Duodenal mucosa (tissue), 2 donors: ENCODE measurements around the gene ITGB3.

Experiments
- H3K27ac ChIP-seq: one replicate; pipeline ENCODE4 v1.7.0; 2013; ENCODE audit warnings: low read depth, low read length
- H3K27me3 ChIP-seq, 2 donors: one replicate each; pipeline ENCODE4 v1.7.0; 2013; ENCODE audit warnings: low read length in 2 of 2, control low read depth in 1 of 2; ENCODE audit not compliant: insufficient read depth in 2 of 2, control insufficient read depth in 1 of 2
- H3K36me3 ChIP-seq, 2 donors: one replicate each; pipeline ENCODE4 v1.7.0; 2013; ENCODE audit warnings: low read length in 2 of 2, control low read depth in 1 of 2; ENCODE audit not compliant: insufficient read depth in 2 of 2, control insufficient read depth in 1 of 2
- H3K4me1 ChIP-seq, 2 donors: one replicate each; pipeline ENCODE4 v1.7.0; 2013; ENCODE audit warnings: low read length in 2 of 2, control low read depth in 1 of 2; ENCODE audit not compliant: insufficient read depth in 2 of 2, control insufficient read depth in 1 of 2
- H3K4me3 ChIP-seq, 2 donors: one replicate each; pipeline ENCODE4 v1.7.0; 2013; ENCODE audit warnings: low read length in 2 of 2, low read depth in 1 of 2
- H3K9ac ChIP-seq, 2 donors: one replicate each; pipeline ENCODE4 v1.7.0; 2013; ENCODE audit warnings: low read length in 2 of 2, low read depth in 1 of 2
- H3K9me3 ChIP-seq, 2 donors: one replicate each; pipeline ENCODE4 v1.7.0; 2013; ENCODE audit warnings: low read length in 2 of 2, control low read depth in 1 of 2; ENCODE audit not compliant: control insufficient read depth in 1 of 2

Gene ITGB3

DNA sequence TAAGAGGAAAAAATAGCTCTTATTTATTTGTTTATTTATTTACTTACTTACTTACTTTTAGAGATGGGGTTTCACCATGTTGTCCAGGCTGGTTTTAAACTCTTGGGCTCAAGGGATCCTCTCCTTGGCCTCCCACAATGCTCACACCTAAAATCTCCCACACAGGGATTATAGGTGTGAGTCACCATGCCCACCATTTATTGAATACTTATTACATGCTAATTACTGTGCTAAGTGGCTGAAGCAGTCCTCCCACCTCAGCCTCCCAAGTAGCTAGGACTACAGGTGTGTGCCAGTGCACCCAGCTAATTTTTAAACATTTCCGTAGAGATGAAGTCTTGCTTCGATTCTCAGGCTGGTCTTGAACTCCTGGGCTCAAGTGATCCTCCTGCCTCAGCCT lies 11.0 kb upstream of the ITGB3 start:
- H3K27ac ChIP-seq: no peak overlapping the region
- peaks cover 11 to 12% of the 10 kb centered on the region in 2 donors for H3K4me1 ChIP-seq
- H3K36me3 ChIP-seq: no peaks in the 10 kb centered on the region
- no peak overlapping the region for H3K9ac ChIP-seq
- H3K9me3 ChIP-seq: no peaks in the 10 kb centered on the region
- no peaks in the 10 kb centered on the region for H3K27me3 ChIP-seq
- H3K4me3 ChIP-seq: no peak overlapping the region

DNA sequence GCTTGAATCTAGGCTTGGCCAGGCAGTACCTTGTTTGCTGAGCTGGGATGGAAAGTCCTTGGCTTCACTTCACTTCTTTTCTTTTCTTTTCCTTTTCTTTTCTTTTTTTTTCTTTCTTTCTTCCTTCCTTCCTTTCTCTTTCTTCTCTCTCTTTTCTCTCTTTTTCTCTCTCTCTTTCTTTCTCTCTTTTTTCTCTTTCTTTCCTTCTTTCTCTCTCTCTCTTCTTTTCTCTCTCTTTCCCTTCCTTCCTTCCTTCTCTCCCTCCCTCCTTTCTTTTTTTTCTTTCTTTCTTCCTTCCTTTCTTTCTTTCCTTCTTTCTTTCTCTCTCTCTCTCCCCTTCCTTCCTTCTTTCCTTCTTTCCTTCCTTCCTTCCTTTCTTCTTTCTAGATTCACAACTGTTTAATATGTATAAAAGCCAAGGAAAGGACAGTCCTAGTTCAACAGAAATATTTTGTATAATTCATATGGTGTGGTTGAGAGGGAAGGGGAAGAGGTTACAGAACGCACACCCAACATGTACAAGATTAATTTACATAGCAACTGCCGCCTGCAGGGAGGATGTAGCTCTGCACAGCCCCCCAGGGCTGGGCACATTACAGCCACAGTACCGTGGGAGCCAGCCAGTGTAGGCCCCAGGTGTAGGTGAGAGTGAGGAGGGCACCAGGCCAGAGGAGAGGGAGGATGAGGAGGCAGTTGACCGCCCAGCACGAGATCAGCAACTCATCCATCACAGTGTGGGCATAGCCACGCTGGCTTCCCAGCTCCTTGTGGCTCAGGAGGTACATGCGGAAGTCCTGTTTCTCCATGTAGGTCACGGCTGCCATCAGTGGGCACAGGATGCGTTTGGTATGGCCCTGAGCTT lies 9.7 kb upstream of the ITGB3 start:
- H3K27ac ChIP-seq: no peak overlapping the region
- peaks cover 11 to 12% of the 10 kb centered on the region in 2 donors for H3K4me1 ChIP-seq
- H3K36me3 ChIP-seq: no peaks in the 10 kb centered on the region
- H3K27me3 ChIP-seq: no peaks in the 10 kb centered on the region
- no peak overlapping the region for H3K4me3 ChIP-seq
- H3K9ac ChIP-seq: no peak overlapping the region
- no peaks in the 10 kb centered on the region for H3K9me3 ChIP-seq

DNA sequence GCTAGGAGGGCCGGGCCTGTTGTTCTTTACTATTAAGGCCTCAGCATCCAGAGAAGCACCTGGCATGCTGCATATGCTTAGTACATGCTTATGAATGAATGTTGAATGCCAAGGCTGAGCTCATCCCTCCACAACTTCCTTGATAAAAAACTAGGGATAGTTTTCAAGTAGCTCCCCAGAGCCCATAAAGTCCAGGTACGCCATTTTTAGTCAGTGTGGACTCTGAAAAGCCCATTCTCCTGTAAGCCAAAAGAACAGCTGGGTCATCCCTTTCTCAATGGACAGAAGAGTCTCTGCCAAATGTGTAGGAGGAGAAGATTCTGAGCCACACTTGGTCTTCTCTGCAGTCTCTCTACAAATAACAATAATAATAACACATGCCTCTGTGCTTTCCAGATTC lies 8.9 kb upstream of the ITGB3 start:
- H3K36me3 ChIP-seq: no peaks in the 10 kb centered on the region
- H3K4me3 ChIP-seq: no peak overlapping the region
- no peaks in the 10 kb centered on the region for H3K9me3 ChIP-seq
- no peaks in the 10 kb centered on the region for H3K27me3 ChIP-seq
- H3K4me1 ChIP-seq: peaks cover 9% of the 10 kb centered on the region in 2 donors
- no peak overlapping the region for H3K9ac ChIP-seq
- no peak overlapping the region for H3K27ac ChIP-seq

DNA sequence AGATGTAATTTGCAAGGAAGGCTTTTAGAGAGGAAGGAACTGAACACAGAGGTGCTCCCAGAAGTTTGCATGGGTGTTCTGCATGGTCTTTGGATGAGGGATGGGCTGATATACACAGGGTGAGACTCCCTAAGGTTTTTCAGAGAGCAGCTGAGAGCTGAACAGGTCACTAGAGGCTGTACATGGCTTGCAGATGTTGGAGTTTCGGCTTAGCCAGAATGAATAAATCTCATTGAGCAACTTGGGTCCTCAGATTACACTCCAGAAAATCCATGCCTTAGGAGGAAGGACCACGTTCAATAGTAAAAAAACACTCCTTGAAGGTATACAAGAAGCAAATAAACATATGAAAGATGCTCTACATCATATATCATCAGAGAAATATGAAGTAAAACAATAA lies 7.5 kb upstream of the ITGB3 start:
- Histone ChIP-seq H3K9me3 (no peaks in the 10 kb centered on the region), H3K36me3 (no peaks in the 10 kb centered on the region), H3K27me3 (no peaks in the 10 kb centered on the region), H3K4me3 (no peak overlapping the region), H3K9ac (no peak overlapping the region), H3K27ac (no peak overlapping the region), H3K4me1 (no peaks in the 10 kb centered on the region)

DNA sequence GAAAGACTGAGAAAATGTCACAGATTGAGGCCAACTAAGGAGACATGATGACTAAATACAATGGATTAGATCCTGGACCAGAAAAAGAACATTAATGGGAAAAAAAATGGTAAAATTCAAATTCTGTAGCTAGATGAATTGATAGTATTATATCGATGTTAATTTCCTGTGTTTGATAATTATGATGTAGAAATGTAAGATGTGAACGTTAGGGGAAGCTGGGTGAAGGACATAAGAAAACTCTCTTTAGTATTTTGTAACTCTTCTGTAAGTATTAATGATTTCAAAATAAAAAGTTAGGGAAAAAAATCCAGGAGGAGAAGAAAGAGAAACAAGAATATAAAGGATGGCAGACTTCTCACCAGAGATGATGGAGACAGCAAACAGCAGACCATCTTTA lies 2.8 kb upstream of the ITGB3 start:
- no peak overlapping the region for H3K4me3 ChIP-seq
- H3K27ac ChIP-seq: no peak overlapping the region
- H3K27me3 ChIP-seq: peaks cover 3 to 10% of the 10 kb centered on the region in 2 donors
- no peaks in the 10 kb centered on the region for H3K36me3 ChIP-seq
- H3K4me1 ChIP-seq: peaks cover 10 to 11% of the 10 kb centered on the region in 2 donors
- no peak overlapping the region for H3K9ac ChIP-seq
- H3K9me3 ChIP-seq: no peaks in the 10 kb centered on the region

DNA sequence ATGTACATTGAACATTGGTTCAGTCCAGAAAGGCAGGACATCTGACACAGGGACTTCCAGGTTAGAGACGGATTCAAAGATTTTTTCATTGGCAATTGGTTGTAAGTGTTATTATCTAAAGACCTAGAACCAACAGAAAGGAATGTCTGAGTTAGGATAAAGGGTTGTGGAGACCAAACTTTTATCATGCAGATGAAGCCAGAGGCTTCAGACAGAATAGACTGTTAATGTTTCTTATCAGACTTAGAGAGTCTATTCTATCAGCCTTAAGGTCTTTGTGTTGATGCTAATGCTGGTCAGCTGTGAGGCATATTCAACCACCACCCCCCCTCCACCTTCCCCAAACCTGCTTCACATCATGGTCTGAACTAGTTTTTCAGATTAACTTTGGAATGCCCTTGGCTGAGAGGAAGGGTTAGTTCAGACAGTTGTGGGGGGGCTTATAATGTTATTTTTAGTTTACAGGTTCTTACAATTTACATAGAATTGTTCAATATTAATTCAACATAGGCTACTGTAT lies 2.1 kb upstream of the ITGB3 start:
- Histone ChIP-seq H3K27ac (no peak overlapping the region), H3K9me3 (no peaks in the 10 kb centered on the region), H3K27me3 (peaks cover 6 to 10% of the 10 kb centered on the region in 2 donors), H3K4me3 (no peak overlapping the region), H3K9ac (no peak overlapping the region), H3K4me1 (peaks cover 10 to 11% of the 10 kb centered on the region in 2 donors), H3K36me3 (no peaks in the 10 kb centered on the region)

DNA sequence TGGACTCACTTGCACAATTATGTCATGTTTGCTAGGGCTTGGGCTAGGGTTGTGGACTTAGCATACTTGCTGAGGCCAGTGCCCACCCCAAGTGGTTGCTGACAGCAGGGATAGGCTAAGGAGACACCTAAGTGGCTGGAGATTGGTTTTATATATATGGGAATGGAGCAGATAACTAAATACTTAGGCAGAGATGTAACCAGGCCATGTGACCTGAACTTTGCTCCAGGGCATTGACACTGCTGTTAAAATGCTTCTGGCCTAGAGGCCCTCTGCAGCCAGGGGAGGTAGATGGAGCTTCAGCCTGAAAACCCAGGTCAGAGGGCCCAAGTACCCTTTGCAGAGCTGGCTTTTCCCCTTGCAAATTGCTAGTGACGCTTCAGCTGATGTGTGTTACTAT lies 1.4 kb upstream of the ITGB3 start:
- Histone ChIP-seq H3K9ac (no peak overlapping the region), H3K36me3 (no peaks in the 10 kb centered on the region), H3K4me1 (peaks cover 10 to 11% of the 10 kb centered on the region in 2 donors), H3K27me3 (peaks cover 6 to 10% of the 10 kb centered on the region in 2 donors), H3K9me3 (no peaks in the 10 kb centered on the region), H3K4me3 (no peak overlapping the region), H3K27ac (no peak overlapping the region)

DNA sequence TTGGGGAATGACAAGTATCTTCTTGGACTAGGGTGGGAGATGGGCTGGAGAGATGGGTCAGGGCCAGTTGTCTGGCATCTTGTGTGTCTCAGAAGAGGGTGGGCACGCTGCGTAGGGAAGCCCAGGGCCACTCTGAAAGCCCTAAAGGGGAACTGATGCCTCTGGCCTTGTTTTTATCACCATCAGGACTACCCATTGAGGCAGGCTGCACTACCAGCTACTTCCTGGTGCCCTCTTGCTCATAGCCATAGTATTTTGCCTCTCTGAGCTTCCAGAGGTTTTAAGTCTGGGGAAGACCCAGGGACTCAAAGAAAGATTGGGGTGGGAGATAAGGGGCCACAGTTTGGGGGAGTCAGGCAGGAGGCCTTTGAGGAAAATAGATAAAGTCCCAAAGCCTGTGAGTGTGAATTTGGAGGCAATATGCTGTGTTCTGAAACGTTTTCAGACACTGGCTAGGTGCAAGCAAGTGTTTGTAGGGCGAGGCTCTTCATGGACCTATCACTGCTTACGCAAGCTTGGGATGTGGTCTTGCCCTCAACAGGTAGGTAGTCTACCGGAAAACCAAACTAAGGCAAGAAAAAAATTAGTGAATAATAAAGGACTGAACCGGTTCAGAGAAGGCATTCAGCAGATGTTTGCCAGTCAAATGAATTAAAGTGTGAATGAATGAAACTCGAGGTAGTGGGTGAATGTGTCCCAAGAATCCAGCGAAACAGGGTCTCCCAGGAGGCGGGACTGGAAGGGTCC lies 688 bp upstream of the ITGB3 start:
- no peak overlapping the region for H3K27ac ChIP-seq
- no peaks in the 10 kb centered on the region for H3K9me3 ChIP-seq
- H3K9ac ChIP-seq: peak overlapping the region in 1 of 2 donors; percentile 25
- peaks cover 9 to 10% of the 10 kb centered on the region in 2 donors for H3K27me3 ChIP-seq
- H3K36me3 ChIP-seq: no peaks in the 10 kb centered on the region
- peak overlapping the region; percentile 60 to 80 for H3K4me3 ChIP-seq
- H3K4me1 ChIP-seq: peaks cover 10 to 11% of the 10 kb centered on the region in 2 donors

DNA sequence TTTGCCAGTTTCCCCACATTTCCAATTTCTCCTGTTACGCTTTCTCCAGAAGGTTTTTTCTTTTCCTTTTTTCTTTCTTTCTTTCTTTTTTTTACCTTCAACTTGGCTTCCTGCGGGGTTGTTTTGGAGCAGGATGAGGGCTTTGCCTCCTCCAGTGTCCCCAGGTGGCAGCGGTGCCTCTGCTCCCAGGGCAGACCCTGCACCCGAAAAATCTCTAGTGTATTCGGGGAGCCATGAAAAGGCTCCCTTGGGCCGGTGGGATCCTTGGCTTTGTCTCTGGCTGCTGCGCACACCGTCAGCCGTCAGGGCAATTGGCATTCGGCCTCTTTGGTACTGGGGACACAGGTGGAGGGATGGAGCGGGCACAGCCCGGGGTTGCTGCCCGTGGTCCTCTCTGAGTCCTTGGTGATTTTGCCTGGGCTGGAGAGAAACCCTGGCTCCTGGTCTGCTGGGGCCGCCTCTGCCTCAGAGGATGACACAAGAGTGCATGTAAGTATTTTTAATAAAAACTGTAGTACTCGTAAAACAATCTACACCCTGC lies 846 bp downstream of the ITGB3 start:
- H3K4me1 ChIP-seq: peaks cover 10 to 11% of the 10 kb centered on the region in 2 donors

More for the DNA sequence above, 846 bp downstream of the ITGB3 start:
- H3K27me3 ChIP-seq: peaks cover 9 to 10% of the 10 kb centered on the region in 2 donors
- H3K36me3 ChIP-seq: no peaks in the 10 kb centered on the region
- H3K4me3 ChIP-seq: peak overlapping the region; percentile 60 to 80
- H3K9ac ChIP-seq: peak overlapping the region; percentile 23 to 63
- no peaks in the 10 kb centered on the region for H3K9me3 ChIP-seq
- no peak overlapping the region for H3K27ac ChIP-seq
